NCI-H446 treated with DMSO at 0.1 percent for 48 hours (cell line): ENCODE measurements around the gene DHFR.
"Not testable (repeated sequence)": the region's sequence is repeated elsewhere in the genome, so short reads cannot be mapped to it uniquely, and the experiment has no call there.

Experiments used
- DNase-seq: peaks from one replicate; lab custom pipeline; 2025; lab: John Stamatoyannopoulos, UW

The DHFR gene

GRCh38 chr5:80654391-80655230 lies at the start of gene DHFR, which contains the start of gene MSH3:
Gene DHFR (minus strand): TSS chr5:80654983. CDS start chr5:80654489, 494 bp downstream.
Gene MSH3 (plus strand): TSS chr5:80654652. CDS start chr5:80654728, 76 bp downstream.
- peak; percentile 81 for DNase-seq

- DNase-seq, result no peak
Observed at GRCh38 chr5:80704221-80704620, 49.4 kb upstream of the DHFR start.

GRCh38 chr5:80703747-80704146 lies 49.0 kb upstream of the DHFR start:
- no peak for DNase-seq

GRCh38 chr5:80703291-80703690 lies 48.5 kb upstream of the DHFR start:
- DNase-seq, result no peak

GRCh38 chr5:80701597-80701996 lies 46.8 kb upstream of the DHFR start:
- DNase-seq, result no peak

GRCh38 chr5:80698369-80698768 lies 43.6 kb upstream of the DHFR start:
- no peak for DNase-seq

GRCh38 chr5:80697100-80697499 lies 42.3 kb upstream of the DHFR start:
- DNase-seq, result no peak

- no peak for DNase-seq
Observed at GRCh38 chr5:80696450-80696849, 41.7 kb upstream of the DHFR start.

GRCh38 chr5:80695666-80696065 lies 40.9 kb upstream of the DHFR start:
- no peak for DNase-seq

GRCh38 chr5:80689627-80690026 lies 34.8 kb upstream of the DHFR start:
- no peak for DNase-seq

- DNase-seq, result no peak
Observed at GRCh38 chr5:80688648-80689420, 34.1 kb upstream of the DHFR start.

GRCh38 chr5:80686757-80687156 lies 32.0 kb upstream of the DHFR start:
- DNase-seq, result no peak

- no peak for DNase-seq
Observed at GRCh38 chr5:80676706-80677105, 21.9 kb upstream of the DHFR start.

- DNase-seq, result no peak
Observed at GRCh38 chr5:80672140-80672736, 17.5 kb upstream of the DHFR start.

- DNase-seq, result no peak
Observed at GRCh38 chr5:80668016-80668969, 13.5 kb upstream of the DHFR start.

- DNase-seq, result no peak
Observed at GRCh38 chr5:80667384-80667783, 12.6 kb upstream of the DHFR start.

- no peak for DNase-seq
Observed at GRCh38 chr5:80665057-80665456, 10.3 kb upstream of the DHFR start.

GRCh38 chr5:80662108-80662507 lies 7.3 kb upstream of the DHFR start:
- no peak for DNase-seq

- not testable (repeated sequence) for DNase-seq
Observed at GRCh38 chr5:80660661-80661060, 5.9 kb upstream of the DHFR start.

- no peak for DNase-seq
Observed at GRCh38 chr5:80659106-80659505, 4.3 kb upstream of the DHFR start.

GRCh38 chr5:80656425-80656824 lies 1.6 kb upstream of the DHFR start:
- no peak for DNase-seq
